GM13976 (cell line): ENCODE measurements around the gene HACD2.
"Not testable (repeated sequence)": the region's sequence is repeated elsewhere in the genome, so short reads cannot be mapped to it uniquely, and the experiment has no call there.

Experiments used
- DNase-seq: peaks from one replicate; pipeline ENCODE4 v3.0.0; 2012; ENCODE audit warnings: low spot score
- in situ Hi-C: fragments of 300-500 bp; cut with MboI; formaldehyde crosslinking; loops from one replicate; pipeline ENCODE4 v1.12.0; 2022; ENCODE audit warnings: low sequenced_read_pairs, mixed read lengths, inconsistent platforms; ENCODE audit not compliant: unreplicated experiment
- TF ChIP-seq, protein P1 (sequence below): IDR thresholded peaks from 2 replicates; pipeline ENCODE4 v1.5.1; 2012; ENCODE audit warnings: borderline replicate concordance, mild to moderate bottlenecking; ENCODE audit not compliant: insufficient read depth; ENCODE audit errors: extremely low read depth, missing control alignments, control extremely low read depth

Gene HACD2

DNA sequence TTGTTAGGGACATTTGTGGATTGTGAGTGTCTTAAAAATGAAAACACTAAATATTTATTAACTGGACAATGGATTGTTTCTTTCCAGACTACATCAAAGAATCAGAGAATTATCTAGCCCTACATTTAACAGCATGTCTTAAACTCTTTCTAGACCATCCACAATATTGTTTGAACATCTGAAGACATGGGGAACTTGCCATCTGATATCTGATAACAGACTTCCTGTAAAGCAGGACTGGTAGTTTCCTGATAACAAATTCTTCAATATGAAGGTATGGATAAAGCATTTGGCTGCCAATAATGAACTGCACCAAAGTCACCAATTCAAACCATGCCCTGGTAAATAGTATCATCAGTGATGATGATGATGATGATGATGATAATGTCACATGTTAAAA lies 26.2 kb upstream of the HACD2 start:
- TF ChIP-seq, protein P1, sequence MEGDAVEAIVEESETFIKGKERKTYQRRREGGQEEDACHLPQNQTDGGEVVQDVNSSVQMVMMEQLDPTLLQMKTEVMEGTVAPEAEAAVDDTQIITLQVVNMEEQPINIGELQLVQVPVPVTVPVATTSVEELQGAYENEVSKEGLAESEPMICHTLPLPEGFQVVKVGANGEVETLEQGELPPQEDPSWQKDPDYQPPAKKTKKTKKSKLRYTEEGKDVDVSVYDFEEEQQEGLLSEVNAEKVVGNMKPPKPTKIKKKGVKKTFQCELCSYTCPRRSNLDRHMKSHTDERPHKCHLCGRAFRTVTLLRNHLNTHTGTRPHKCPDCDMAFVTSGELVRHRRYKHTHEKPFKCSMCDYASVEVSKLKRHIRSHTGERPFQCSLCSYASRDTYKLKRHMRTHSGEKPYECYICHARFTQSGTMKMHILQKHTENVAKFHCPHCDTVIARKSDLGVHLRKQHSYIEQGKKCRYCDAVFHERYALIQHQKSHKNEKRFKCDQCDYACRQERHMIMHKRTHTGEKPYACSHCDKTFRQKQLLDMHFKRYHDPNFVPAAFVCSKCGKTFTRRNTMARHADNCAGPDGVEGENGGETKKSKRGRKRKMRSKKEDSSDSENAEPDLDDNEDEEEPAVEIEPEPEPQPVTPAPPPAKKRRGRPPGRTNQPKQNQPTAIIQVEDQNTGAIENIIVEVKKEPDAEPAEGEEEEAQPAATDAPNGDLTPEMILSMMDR: no peak
- no peak for DNase-seq
- in situ Hi-C loops: no loop called here

DNA sequence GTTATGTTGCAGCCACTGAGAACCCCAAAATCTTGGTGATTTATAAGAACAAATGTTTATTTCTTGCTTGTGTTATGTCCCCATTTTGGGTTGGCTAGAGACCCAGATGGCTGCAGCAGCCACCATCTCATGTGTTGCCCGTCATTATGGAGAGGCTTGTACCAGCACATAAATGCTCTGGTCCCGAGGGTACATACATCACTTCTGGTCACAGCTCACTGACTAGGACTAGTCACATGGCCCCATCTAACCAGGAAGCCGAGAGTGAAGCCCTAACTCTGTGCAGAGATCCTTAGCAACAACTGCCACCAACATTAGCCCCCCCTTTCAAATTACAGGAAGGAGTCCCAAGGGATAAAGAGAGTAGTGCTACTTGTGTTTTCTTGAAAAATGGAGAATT lies 25.5 kb upstream of the HACD2 start:
- TF ChIP-seq, protein P1: no peak
- in situ Hi-C loops: no loop called here
- DNase-seq: peak; percentile 49

DNA sequence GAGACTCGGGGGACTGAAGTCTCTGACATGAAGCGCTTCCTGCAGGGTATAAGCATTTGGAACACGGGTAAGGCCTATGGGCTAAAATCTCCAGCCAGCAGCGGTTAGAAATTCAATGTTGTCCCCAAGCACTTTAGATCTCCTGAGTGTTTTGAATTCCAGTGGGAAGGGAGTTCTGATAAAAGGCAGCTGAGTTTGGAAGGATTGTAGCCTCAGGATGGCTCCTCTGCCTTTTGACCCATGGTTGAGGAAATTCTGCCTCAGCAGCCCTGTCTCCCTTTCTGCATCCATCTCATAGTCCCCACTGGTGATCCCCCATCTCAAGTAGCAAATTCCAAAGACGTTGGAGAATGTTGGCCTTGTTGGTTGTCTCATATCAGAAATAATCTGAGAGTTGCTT lies 24.2 kb upstream of the HACD2 start:
- TF ChIP-seq, protein P1: no peak
- DNase-seq: no peak
- in situ Hi-C loops: no loop called here

DNA sequence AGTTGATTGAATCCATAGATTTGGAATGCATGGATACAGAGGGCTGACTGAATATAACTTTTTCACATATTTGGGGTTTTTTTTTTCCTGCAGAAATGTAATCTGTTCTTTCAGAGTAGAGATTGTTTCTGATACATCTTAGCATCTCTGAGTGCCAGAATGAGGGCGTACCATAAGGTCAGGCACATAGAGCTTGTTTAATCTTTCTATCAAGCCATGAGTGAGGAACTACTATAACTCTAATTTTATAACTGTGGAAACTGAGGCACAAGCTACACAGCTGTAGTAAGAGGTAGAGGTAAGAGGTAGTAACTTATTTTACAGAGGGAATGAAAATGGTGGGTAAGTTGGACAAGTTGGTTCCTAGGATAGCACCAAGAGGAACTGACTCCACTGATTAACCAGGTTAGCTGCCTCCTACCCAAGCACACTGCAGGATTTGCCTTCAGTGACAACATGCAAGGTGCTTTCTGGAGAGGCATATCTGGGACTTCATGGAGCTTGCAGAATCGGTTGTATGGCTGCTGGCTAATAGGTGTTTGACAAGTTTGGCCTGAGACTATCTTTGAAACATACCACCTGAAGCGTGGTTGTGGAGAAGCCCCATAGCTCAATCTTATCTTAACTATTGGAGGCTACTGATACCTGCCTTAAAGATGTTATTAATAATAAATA lies 23.5 kb upstream of the HACD2 start:
- TF ChIP-seq, protein P1: no peak
- no peak for DNase-seq
- in situ Hi-C loops: no loop called here

DNA sequence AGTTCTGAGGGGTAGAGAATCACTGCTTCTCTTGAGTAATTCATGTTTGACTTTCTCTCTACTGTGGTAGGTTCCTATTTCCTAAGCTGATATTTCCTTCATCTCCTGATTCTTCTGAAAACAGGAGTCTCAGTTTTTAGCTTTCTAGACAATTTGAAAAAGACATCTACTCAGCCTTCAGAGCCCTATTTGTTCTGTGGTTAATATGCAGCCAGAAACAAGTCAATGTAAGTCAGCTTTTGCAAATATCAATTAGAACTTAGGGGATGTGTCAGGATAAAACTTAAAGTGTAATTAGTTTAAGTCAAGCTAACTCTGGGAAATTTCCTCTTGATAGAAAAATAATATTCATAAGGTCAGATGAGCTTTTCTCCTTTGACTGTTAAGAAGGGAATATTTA lies 21.7 kb upstream of the HACD2 start:
- TF ChIP-seq, protein P1: no peak
- DNase-seq: no peak
- in situ Hi-C loops: no loop called here

DNA sequence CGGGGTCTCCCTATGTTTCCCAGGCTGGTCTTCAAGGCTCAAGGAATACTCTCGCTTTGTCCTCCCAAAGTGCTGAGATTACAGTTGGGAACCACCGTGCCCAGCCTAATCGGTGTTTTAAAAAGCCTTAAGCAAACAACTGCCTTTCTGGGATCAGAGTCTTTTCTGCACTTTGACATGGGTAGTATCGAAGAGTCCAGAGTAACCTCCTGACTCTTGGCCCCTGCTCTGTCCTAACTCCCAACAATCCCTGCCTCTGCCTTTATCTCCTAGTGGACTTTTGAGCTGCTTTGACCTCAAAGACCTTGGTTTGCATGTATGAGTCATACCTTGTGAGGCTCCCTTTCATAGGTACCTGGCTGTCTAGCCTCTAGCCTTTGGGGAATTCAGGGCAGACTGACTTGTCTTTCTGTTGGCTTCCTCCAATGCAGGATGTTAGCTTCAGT lies 21.0 kb upstream of the HACD2 start:
- TF ChIP-seq, protein P1: no peak
- DNase-seq: peak; percentile 56
- in situ Hi-C loops: no loop called here

DNA sequence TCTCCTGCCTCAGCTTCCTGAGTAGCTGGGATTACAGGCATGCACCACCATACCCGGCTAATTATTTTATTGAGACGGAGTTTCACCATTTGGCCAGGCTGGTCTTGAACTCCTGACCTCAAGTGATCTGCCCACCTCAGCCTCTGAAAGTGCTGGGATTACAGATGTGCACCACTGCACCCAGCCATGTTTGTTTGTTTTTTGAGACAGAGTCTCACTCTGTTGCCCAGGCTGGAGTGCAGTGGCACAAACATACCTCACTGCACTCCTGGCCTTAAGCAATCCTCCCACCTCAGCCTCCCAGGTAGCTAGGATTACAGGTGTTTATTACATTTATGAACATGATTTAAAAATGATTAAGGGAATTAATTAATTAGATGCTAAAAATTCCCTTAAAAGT lies 18.3 kb upstream of the HACD2 start:
- in situ Hi-C loops, DNase-seq: not testable (repeated sequence)
